GM06990 (cell line): ENCODE measurements around the gene TBCK.

Source experiments
- DNase-seq: peaks from one replicate; pipeline ENCODE4 v3.0.0-alpha.2; 2011; ENCODE audit not compliant: insufficient read length; ENCODE audit errors: extremely low read depth
- H3K27me3 ChIP-seq: replicated peaks from 2 replicates; pipeline ENCODE4 v1.6.0; 2011; ENCODE audit warnings: low read length; ENCODE audit not compliant: control insufficient read depth, insufficient read depth
- H3K36me3 ChIP-seq: 2 replicates; pipeline ENCODE4 v1.5.1; 2011; ENCODE audit warnings: low read length; ENCODE audit not compliant: control insufficient read depth, insufficient read depth
- H3K4me3 ChIP-seq: replicated peaks from 2 replicates; pipeline ENCODE4 v1.5.1; 2011; ENCODE audit warnings: low read depth, mild to moderate bottlenecking, control low read depth, low read length
- TF ChIP-seq, protein P1 (sequence below): IDR thresholded peaks from 2 replicates; pipeline ENCODE4 v1.5.1; 2011; ENCODE audit warnings: low read length, control low read depth, mild to moderate bottlenecking, inconsistent platforms; ENCODE audit not compliant: insufficient read depth, poor library complexity, severe bottlenecking

TBCK gene

DNA sequence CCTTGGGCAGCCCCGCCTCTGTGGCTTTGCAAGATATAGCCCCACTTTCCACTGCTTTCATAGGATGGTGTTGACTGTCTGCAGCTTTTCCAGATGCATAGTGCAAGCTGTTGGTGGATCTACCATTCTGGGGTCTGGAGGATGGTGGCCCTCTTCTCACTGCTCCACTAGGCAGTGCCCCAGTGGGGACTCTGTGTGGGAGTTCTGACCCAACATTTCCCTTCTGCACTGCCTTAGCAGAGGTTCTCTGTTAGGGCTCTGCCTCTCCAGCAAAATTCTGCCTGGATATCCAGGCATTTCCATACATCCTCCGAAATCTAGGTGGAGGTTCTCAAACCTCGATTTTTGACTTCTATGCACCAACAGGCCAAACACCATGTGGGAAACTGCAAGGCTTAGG lies 153.7 kb downstream of the TBCK start:
- H3K4me3 ChIP-seq, result no peak overlapping the region
- DNase-seq, result no peak
- peaks cover 4% of the 10 kb centered on the region; the same call in 1 of the 2 replicates for H3K36me3 ChIP-seq
- TF ChIP-seq, protein P1, sequence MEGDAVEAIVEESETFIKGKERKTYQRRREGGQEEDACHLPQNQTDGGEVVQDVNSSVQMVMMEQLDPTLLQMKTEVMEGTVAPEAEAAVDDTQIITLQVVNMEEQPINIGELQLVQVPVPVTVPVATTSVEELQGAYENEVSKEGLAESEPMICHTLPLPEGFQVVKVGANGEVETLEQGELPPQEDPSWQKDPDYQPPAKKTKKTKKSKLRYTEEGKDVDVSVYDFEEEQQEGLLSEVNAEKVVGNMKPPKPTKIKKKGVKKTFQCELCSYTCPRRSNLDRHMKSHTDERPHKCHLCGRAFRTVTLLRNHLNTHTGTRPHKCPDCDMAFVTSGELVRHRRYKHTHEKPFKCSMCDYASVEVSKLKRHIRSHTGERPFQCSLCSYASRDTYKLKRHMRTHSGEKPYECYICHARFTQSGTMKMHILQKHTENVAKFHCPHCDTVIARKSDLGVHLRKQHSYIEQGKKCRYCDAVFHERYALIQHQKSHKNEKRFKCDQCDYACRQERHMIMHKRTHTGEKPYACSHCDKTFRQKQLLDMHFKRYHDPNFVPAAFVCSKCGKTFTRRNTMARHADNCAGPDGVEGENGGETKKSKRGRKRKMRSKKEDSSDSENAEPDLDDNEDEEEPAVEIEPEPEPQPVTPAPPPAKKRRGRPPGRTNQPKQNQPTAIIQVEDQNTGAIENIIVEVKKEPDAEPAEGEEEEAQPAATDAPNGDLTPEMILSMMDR, result no peak
- no peaks in the 10 kb centered on the region for H3K27me3 ChIP-seq

DNA sequence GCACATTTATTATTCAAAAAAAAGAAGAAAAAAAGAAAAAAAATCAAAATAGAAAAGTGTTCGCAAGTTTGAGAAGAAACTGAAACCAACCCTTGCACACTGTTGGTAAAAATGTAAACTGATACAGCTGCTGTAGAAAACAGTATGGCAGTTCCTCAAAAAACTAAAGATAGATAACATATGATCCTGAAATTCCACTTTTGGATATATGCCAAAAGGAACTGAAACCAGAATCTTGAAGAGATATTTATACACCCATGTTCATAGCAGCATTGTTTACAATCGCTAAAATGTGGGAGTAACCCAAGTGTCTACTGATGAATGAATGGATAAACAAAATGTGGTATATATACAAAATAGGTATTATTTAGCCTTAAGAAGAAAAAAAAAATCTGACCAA lies 155.4 kb downstream of the TBCK start:
- DNase-seq, result no peak

DNA sequence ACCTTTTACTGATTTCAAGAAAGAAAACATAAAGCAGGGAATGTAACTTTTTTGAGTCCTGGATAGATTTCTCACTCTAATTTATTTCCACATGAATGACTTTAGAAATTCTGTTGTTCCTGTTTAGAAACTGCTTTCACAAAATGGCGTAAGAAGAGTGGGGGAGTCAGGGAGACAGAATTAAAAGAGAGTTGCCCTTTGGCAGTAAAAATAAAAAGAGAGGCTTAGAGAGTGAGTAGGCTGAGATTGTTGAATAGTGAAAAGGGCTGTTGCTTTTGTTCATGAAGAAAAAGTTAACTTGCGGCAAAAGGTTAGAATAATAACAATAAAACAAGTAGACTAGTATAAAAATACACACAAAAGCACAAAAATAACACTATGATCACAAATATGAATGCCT lies 166.1 kb downstream of the TBCK start:
- TF ChIP-seq, protein P1, result no peak
- Histone ChIP-seq H3K36me3 (no peaks in the 10 kb centered on the region), H3K27me3 (no peaks in the 10 kb centered on the region), H3K4me3 (no peak overlapping the region)
- no peak for DNase-seq

More for the DNA sequence above, 155.4 kb downstream of the TBCK start:
- Histone ChIP-seq H3K27me3 (no peaks in the 10 kb centered on the region), H3K36me3 (peaks cover 4% of the 10 kb centered on the region; the same call in 1 of the 2 replicates), H3K4me3 (no peak overlapping the region)
- TF ChIP-seq, protein P1, result no peak

DNA sequence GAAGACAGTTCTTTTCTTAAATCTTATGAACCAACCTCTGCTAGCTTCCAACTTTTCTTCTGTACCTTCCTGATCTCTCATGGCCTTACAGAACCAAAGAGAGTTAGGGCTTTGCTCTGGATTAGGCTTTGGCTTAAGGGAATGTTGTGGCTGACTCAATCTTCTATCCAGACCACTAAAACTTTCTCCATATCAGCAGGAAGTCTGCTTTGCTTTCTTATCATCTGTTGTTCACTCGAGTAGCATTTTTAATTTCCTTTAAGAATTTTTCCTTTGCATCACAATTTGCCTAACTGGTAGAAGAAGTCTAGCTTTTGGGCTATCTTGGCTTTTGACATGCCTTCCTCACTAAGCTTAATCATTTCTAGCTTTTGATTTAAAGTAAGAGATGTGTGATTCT lies 167.0 kb downstream of the TBCK start:
- Histone ChIP-seq H3K27me3 (no peaks in the 10 kb centered on the region), H3K36me3 (no peaks in the 10 kb centered on the region), H3K4me3 (no peak overlapping the region)
- TF ChIP-seq, protein P1, result no peak
- DNase-seq, result no peak

DNA sequence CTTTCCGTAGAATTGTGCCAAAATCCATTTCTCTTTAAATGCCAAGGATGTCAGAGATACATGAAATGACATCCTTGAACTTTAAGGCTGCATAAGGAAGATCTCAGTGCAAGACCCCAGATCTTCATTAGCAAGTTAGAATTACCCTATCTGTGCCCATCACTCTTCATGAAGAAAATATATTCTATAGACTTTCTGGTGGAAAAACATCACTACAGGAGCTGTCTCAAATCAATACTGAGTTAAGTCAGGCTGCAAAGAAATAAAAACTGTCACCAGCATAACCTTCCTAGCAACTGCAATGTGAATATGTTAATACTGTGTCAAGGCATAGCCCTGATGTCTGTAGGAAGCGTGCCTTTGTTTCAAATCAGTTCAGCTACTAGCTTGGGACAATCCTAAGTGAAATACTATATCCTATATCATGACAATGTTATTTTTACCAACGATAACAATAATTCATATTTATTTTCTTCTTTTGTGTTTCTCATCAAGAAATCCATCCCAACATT lies 173.3 kb downstream of the TBCK start:
- DNase-seq, result no peak
- Histone ChIP-seq H3K27me3 (no peaks in the 10 kb centered on the region), H3K4me3 (no peak overlapping the region), H3K36me3 (no peaks in the 10 kb centered on the region)
- TF ChIP-seq, protein P1, result no peak

DNA sequence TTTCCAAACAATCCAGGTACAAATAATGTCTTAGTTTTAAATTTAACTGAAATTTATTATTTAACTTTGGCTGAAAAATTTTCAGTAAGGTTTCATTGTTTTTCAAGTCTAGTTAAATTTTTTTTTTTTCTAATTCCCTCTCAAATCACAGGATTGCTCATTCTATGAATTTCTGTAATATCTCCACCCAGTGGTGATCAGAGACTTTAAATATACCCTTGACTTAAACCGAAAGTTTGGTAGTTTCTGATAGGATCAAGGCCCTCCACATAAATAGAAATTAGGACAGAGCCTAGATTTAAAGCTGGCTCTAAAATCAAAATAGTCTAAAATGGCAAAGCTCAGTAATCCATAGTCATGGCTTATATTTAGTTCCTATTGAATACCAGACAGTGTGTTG lies 175.4 kb downstream of the TBCK start:
- H3K4me3 ChIP-seq, result no peak overlapping the region
- H3K27me3 ChIP-seq, result no peaks in the 10 kb centered on the region
- TF ChIP-seq, protein P1, result no peak
- no peaks in the 10 kb centered on the region for H3K36me3 ChIP-seq
- DNase-seq, result peak; percentile 5
